HG03108 (cell line): Measurements from ENCODE around the gene HAGHL.

Experiments used
- ATAC-seq: cut with Tn5 transposase; IDR thresholded peaks from one replicate; pipeline ENCODE4 v1.9.1; 2021; ENCODE audit warnings: moderate library complexity; ENCODE audit not compliant: unreplicated experiment

HAGHL gene, protein sequence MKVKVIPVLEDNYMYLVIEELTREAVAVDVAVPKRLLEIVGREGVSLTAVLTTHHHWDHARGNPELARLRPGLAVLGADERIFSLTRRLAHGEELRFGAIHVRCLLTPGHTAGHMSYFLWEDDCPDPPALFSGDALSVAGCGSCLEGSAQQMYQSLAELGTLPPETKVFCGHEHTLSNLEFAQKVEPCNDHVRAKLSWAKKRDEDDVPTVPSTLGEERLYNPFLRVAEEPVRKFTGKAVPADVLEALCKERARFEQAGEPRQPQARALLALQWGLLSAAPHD

GRCh38 chr16:726438-727290, at the start of gene HAGHL, which contains the start of gene CCDC78:
TSS of gene HAGHL (plus strand) at chr16:727106. CDS start at chr16:727510, 404 bp downstream.
TSS of gene CCDC78 (minus strand) at chr16:726443. CDS start at chr16:726367, 76 bp downstream.
- no peak for ATAC-seq

- no peak for ATAC-seq
These were observed 49.4 kb upstream of the HAGHL start for GRCh38 chr16:677316-678190.

GRCh38 chr16:678209-678857, 48.6 kb upstream of the HAGHL start:
- no peak for ATAC-seq

DNA sequence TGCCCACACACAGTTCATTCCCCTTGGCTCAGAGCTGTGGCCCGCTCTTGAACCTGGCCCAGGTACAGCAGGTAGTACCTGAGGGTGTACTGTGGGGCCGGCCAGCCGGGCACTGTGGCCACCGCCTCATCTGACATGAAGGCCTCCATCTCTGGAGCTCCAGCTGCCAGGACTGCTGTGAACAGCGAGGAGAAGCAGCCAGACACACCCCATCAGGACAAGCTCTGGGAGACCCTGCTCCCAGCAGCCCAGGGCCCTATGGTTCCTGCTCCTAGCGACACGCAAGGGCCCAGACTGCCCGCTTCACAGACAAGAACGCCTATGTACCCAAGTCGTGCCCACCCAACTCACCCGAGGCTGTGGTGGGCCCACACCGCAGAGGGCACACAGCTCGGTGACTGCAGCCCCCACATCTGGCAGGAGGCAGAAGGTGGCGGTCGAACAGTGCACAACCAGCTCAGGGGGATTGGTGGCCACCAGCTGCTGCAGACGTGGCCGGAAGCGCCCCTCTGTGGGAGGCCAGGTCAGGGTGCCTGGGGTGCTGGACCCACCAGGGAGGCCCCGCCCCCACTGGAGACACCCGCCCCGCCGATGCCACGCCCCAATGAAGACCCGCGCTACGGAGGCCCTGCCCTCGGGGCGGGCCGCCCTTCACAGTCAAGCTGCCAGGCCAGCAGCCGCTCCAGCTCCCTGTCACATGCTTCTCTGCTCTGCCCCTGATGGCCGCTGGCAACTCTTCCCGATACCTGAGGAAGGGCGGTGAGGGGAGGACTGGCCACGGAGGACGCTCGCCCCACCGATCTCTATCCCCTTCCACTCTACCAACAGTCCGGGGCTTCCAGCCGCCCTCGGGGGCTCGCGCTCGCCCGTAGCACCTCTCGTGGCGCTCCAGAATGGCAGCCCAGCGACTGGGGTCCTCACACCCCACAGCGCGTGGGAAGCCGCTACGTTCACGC, 47.8 kb upstream of the HAGHL start:
- no peak for ATAC-seq

DNA sequence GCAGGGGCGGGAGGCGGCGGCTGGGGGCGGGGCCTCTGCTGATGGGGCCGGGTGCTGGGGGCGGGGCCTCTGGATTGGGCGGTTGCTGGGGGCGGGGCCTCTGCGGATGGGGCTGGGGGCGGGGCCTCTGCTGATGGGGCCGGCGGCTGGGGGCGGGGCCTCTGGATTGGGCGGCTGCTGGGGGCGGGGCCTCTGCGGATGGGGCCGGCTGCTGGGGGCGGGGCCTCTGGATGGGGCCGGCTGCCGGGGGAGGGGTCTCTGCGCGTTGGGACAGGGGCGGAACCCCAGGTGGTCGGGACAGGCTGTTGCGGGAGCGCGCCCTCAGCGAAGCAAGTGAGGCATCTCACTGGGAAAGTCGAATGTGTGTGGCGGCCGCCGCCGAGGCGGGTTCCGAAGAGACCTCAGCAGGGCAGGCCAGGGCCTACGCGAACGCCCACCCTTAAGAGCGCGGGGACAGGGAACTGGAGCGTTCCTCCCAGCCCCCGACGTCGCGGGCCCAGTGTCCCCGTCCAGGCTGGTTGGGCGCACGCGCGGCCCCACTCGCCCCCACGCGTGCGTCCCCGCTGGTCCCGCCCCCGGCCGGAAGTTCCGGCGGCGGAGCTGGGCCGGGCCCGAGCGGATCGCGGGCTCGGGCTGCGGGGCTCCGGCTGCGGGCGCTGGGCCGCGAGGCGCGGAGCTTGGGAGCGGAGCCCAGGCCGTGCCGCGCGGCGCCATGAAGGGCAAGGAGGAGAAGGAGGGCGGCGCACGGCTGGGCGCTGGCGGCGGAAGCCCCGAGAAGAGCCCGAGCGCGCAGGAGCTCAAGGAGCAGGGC, 46.9 kb upstream of the HAGHL start, which contains the start of gene STUB1:
TSS of gene STUB1 (plus strand) at position 597 of the 811 bp plus-strand sequence. CDS start at position 713, 116 bp downstream.
- peak; percentile 31 for ATAC-seq

GRCh38 chr16:680625-680945, 46.3 kb upstream of the HAGHL start:
- no peak for ATAC-seq

- no peak for ATAC-seq
These were observed 45.8 kb upstream of the HAGHL start for GRCh38 chr16:680967-681745.

DNA sequence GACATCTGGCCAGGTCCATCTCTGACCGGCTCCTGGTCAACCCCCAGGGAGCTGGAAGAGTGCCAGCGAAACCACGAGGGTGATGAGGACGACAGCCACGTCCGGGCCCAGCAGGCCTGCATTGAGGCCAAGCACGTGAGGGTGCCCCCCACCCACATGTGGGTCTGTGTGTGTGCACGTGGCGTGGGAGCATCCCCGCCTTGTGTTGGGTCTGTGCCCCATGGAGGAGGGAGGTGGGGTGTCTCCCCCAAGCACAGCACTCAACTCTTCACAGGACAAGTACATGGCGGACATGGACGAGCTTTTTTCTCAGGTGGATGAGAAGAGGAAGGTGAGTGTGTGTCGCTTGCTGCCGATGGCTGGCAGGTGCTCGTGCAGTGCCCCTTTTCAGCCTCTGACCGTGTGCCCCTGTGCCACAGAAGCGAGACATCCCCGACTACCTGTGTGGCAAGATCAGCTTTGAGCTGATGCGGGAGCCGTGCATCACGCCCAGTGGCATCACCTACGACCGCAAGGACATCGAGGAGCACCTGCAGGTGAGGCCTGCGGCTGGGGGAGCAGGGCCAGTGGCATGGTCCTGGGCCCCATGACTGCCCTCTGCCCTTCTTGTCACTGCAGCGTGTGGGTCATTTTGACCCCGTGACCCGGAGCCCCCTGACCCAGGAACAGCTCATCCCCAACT, 45.0 kb upstream of the HAGHL start:
- ATAC-seq, result no peak

DNA sequence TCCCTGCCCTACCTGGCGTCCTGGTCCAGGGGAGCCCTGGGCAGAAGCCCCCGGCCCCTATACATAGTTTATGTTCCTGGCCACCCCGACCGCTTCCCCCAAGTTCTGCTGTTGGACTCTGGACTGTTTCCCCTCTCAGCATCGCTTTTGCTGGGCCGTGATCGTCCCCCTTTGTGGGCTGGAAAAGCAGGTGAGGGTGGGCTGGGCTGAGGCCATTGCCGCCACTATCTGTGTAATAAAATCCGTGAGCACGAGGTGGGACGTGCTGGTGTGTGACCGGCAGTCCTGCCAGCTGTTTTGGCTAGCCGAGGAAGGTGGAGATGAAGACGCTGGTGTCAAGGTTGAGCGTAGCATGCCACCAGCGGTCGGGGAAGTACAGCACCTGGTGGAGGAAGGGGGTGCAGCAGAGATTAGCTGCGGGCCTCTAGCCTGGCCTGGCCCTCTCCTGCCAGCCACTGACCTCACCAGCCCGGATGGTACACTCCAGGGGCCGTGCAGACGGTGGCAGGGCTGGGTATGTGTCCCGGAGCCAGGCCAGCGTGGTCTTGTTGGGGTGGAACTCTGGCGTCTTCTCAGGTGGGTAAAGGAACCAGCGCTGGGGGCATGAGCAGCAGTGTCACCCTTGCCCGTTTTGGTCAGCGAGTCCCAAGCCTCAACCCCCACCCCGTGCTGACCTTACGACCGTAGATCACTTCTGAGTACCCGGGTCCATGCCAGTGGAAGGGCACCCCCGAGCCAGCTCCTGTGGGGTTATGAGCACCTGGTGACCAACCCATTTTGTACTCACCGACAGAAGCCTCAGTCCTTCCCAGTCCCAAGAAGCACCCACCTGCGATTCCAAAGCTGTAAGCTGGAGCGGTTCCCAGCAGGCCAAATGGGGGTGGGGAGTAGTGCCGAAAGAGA, 44.2 kb upstream of the HAGHL start:
- no peak for ATAC-seq

DNA sequence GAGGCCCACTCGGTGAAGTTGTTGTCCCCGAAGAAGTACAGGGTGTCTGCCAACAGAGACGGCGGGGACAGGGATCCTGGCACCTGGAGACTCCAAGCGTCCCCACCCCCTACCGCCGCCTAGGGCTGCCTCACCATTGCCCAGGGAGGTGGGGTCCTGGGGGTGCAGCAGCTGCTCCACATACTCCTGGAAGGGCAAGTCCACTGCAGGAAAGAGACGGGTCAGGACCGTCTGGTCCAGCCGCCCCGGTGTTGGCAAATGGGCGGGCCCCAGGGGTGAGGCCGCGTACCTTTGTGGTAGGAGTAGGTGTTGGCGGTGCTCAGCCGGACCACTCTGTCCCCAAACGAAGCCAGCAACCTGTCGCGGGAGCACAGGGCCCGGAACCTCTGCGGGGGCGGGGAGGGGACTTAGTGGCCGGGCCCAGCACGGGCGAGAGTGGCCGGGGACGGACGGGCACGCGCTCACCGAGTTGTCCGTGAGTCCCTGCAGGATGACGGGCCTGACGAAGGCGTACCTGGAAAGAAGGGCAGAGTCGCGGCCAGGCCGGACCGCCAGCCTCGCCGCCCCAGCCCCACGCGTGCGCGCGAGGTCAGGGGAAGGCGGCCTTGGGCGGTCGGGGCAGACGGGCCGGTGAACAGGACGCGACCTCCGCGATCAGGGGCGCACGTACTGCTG, 43.4 kb upstream of the HAGHL start:
- ATAC-seq, result no peak

GRCh38 chr16:684071-684794, 42.7 kb upstream of the HAGHL start, which contains the start of gene JMJD8:
TSS of gene JMJD8 (minus strand) at chr16:684334. CDS start at chr16:684319, 15 bp downstream.
- ATAC-seq, result peak; percentile 64

GRCh38 chr16:684961-685696, 41.8 kb upstream of the HAGHL start:
- ATAC-seq, result no peak

DNA sequence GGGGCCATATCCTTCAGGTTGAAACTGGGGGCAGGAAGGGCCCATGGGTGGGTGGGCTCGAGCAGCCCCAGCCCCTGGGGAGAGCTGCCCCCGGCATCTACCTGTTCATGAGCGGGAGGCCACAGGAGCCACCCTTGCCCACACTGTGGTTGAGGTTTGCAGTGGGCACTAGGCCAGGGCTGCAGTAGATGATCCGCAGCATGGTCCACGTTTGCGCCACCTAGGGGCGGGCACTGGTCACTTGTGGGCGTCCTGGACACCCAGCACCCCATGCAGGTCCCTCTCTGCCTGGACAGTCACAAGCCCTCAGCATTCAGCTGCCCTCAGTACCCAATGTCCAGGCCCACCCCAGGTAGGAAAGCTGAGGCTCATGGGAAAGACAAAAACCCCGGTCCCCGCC, 40.9 kb upstream of the HAGHL start:
- no peak for ATAC-seq
